GM12891 (cell line): ENCODE results near the gene LTB.
"Not testable (repeated sequence)": the region's sequence is repeated elsewhere in the genome, so short reads cannot be mapped to it uniquely, and the experiment has no call there.

Experiments used
- PAX5 ChIP-seq: IDR thresholded peaks from 2 replicates; pipeline ENCODE4 v1.6.1; 2011; ENCODE audit warnings: low read length, moderate library complexity, mild to moderate bottlenecking; ENCODE audit not compliant: insufficient read depth, severe bottlenecking
- POLR2A ChIP-seq: IDR thresholded peaks from 2 replicates; pipeline ENCODE4 v1.6.1; 2011; ENCODE audit warnings: low read depth, low read length, control low read depth
- POLR2AphosphoS5 ChIP-seq: IDR thresholded peaks from 2 replicates; pipeline ENCODE4 v1.6.1; 2011; ENCODE audit warnings: low read depth, low read length, control low read depth
- SPI1 ChIP-seq: IDR thresholded peaks from 2 replicates; pipeline ENCODE4 v1.6.1; 2011; ENCODE audit warnings: low read depth, low read length, control low read depth
- TAF1 ChIP-seq: IDR thresholded peaks from 2 replicates; pipeline ENCODE4 v1.6.1; 2011; ENCODE audit warnings: low read depth, low read length, control low read depth

- not testable (repeated sequence) for TF ChIP-seq TAF1, POLR2A, POLR2AphosphoS5, SPI1, PAX5
Observed at GRCh38 chr6:31551371-31551770, 30.9 kb downstream of the LTB start.
